Brain pericyte (primary cell): ENCODE measurements around the gene TRIM29.

ENCODE experiments used
- DNase-seq: peaks from one replicate; pipeline ENCODE4 v3.0.0-alpha.2; 2012; ENCODE audit warnings: low read depth, low spot score

The TRIM29 gene

GRCh38 chr11:120139316-120140069 is 1.6 kb upstream of the TRIM29 start:
- no peak for DNase-seq

GRCh38 chr11:120137187-120137610 is 714 bp downstream of the TRIM29 start:
- DNase-seq = no peak

GRCh38 chr11:120136356-120136755 is 1.6 kb downstream of the TRIM29 start:
- DNase-seq = no peak

- no peak for DNase-seq
Observed at GRCh38 chr11:120135838-120136237, 2.1 kb downstream of the TRIM29 start.

DNA sequence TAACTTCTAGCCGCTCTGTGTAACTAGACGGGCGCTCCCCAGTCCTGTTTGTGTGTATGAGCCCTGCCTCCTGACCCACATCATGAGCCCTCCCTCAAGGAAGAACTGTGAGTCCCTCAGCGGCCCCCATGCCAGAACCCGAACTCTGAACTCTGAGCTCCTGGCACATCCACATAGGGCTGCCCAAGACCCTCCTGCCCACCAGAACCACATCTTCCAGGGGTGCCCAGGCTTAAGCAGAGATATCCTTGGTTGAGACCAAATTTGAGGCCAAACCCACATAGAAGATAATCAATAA is 3.0 kb downstream of the TRIM29 start:
- DNase-seq = no peak

DNA sequence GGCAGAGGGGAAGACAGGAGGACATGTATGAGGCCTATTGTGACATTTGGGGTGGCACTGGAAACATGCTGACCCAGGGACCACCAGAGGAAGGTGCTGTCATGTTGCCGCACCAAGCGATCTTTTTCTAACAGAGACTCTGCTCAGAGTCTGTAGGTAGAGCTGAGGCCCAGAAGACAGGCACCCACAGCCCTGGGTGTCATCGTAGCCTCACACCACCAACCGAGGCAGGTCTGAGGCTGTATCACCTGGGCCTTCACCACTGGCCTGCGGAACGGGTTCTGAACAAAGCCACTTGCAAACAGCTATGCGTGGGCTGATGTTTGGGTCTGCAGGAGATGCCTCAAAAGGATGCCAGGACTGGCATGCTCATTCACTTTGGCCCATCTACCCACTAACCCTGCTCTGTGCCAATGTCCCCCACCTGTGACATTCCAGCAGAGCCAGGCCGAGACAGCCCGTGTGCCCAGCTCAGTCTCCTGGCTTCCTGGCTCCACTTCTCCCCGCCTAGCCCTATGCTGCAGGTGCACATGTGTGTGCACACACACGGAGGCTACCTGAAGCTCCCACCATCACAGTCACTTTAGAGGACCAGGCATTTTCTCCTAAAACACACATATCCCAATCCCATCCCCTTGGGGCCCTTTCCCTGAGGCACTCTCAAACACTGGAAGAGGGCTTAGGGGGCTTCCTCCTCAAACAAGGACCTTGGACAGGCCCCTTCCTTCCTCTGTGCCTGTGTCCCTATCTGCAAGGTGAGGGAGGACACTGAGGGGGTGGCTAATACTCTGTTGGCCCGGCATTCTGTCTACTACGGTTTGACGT is 3.6 kb downstream of the TRIM29 start:
- DNase-seq = no peak

- DNase-seq = no peak
Observed at GRCh38 chr11:120133216-120134105, 4.5 kb downstream of the TRIM29 start.

GRCh38 chr11:120132645-120133185 is 5.2 kb downstream of the TRIM29 start:
- no peak for DNase-seq

DNA sequence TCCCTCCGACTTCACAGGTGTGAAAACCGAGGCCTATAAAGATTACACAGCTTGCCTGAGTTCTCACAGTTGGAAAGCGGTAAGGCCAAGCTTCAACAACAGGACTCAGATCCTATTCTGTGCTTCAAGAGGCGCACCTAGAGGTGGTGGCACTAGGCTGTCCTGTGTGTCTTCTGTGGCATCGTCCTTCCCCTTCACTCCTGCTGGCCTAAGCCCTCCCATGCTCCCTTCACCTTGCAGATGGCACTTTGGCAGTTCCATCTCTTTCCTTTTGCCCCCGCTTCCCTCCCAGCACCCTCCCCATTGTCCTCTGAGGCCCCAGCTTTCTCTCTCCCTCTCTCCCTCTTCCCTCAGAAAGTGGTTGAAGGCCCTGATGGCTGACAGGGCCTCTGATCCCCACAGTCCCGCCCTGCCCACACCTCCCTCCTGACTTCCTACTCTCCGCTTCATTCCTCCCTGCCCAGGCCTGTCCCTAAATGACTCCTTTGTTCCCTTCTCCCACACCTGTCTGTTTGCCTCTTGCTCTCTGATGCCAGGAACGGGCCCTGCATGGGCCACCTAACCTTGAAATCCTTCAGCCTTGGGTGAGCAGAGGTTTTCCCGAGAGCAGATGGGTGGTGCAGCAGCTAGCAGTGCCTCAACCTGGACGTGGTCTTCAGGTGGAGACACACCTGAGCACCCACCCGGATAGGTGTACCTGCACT is 5.8 kb downstream of the TRIM29 start:
- no peak for DNase-seq

- DNase-seq = no peak
Observed at GRCh38 chr11:120130991-120131760, 6.7 kb downstream of the TRIM29 start.

DNA sequence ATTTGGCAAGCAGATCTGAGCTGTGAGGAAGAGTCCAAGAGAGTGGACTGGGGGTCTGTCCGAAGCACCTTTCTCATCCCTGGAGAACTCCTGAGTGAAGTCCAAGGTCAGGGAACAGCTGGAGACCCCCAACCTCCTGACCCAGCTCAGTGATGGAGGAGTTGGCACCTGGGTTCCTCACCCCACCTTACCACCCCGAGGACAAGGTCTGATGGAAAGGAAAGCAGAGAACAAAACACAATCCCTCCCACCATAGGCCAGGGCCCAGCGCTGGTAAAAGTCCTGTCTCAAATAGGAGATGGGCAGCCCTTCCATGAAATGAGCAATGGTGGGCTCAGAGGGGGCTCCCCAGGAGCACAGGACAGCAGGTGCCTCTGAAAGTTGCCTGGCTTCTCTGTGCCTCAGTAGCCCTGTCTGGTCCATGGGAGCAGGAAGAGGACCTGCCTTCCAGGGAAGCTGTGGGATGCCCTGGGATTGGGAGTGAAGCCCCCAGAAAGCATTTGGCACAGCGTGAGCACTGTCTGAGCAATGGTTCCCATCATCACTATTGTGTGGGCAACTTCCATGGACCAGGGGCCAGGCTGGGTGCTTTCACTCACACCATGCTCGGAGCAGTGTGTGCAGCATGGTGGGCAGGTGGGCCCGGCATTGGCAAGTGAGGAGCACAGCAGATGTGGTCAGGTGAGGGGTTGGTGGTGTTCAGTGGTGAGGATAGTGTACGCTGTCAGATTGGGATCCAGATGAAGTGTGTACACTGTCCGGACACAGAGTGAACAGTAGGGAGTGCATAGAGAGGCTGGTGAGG is 7.5 kb downstream of the TRIM29 start:
- no peak for DNase-seq

- no peak for DNase-seq
Observed at GRCh38 chr11:120129570-120129969, 8.3 kb downstream of the TRIM29 start.

- no peak for DNase-seq
Observed at GRCh38 chr11:120128392-120129119, 9.4 kb downstream of the TRIM29 start.

DNA sequence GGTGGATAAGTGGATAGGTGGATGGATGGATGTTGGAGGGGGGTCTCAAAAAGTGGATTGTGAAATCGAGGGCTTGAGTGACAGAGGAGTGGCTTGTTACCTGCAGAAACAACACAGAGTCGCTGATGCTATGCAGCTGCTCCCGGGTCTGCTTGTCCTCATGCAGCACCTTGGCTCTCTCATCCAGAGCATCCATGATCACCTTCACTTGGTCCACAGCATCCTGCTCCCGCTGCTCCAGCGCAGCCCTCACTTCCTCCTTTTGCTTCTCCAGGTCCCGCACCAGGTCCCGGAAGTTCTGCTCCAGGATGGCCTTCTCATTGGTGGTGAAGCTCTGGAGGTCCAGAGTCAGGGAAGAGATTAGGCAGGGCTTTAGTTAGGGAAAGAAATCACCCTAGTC is 10.7 kb downstream of the TRIM29 start:
- no peak for DNase-seq

- no peak for DNase-seq
Observed at GRCh38 chr11:120126620-120127019, 11.3 kb downstream of the TRIM29 start.

- no peak for DNase-seq
Observed at GRCh38 chr11:120125509-120125908, 12.4 kb downstream of the TRIM29 start.

DNA sequence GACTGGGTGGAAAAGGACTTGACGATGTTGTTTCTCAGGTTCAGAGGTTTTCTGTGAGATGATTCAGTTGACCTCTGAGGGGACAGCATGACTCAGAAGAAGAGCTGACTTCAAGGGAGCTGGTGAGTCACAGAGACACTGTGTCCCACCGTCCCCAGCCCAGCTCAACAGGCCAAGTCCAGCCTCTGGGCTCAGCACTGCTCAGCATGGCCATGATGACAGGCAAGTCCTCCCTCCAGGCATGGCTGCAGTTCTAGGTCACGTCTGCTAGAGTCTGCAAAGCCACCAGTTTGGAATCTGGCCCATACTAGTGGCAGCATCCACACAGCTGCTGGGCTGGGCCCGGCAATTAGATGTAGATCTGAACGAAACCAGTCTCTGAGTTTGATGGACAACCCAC is 12.9 kb downstream of the TRIM29 start:
- no peak for DNase-seq

GRCh38 chr11:120124355-120124754 is 13.6 kb downstream of the TRIM29 start:
- DNase-seq = no peak

DNA sequence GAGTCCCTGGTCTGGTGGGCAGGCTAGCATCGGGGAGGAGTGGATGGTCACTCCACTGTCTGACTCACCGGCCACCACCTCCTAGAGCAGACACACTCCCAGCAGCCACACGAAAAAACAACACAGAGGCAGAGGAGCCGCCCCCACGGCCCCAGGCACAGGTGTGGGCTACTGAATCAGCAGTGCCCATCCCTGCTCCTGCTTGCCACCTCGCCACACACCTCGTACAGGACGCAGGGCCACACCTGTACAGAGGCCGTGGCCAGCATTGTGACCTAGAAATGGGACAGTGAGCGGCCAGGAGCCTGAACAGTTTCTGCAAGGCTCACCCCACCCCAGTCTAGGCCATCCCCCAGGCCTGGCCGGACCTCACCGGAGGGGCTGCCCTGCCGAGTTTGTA is 14.0 kb downstream of the TRIM29 start:
- DNase-seq = no peak
